ENCODE data around the gene ALKBH2. TPM values are rescaled to one million over a fixed set of nuclear protein-coding genes. Genes with fewer than 3 reads are reported as not detected.

Gene ALKBH2
- total RNA-seq, 1 donor = 22.4 TPM

GRCh38 chr12:109085590-109085989, 7.7 kb downstream of the ALKBH2 start:
- Histone ChIP-seq H3K4me1 (ENCODE audit: insufficient read depth, low read length) (no peaks in the 10 kb centered on the region), H3K9me3 (ENCODE audit: low read depth, low read length) (no peaks in the 10 kb centered on the region), H3K27ac (ENCODE audit: low read depth, low read length) (no peak overlapping the region), H3K79me2 (ENCODE audit: insufficient read depth, low read length) (peaks cover 2% of the 10 kb centered on the region), H4K20me1 (ENCODE audit: insufficient read depth, low read length) (peaks cover 2% of the 10 kb centered on the region), H3K36me3 (ENCODE audit: insufficient read depth, low read length) (peaks cover 58% of the 10 kb centered on the region), H3K4me3 (ENCODE audit: insufficient read depth, low read length) (no peak overlapping the region), H3K27me3 (ENCODE audit: insufficient read depth, low read length) (no peaks in the 10 kb centered on the region), H3K4me2 (ENCODE audit: insufficient read depth, low read length) (no peak overlapping the region), H2AFZ (ENCODE audit: low read length) (no peak overlapping the region)
- no peak for TF ChIP-seq CTCF (IDR thresholded peaks at IDR 0.05; ENCODE audit: extremely low read depth, low read depth, low read length)
- no peak for DNase-seq (ENCODE audit: insufficient read length, low spot score, missing footprints)

- no peaks in the 10 kb centered on the region for H3K79me2 ChIP-seq (ENCODE audit: insufficient read depth, low read length)
- no peak for TF ChIP-seq CTCF (IDR thresholded peaks at IDR 0.05; ENCODE audit: extremely low read depth, low read depth, low read length)
Measured at GRCh38 chr12:109084425-109084824, 8.8 kb downstream of the ALKBH2 start.

GRCh38 chr12:109082751-109083150, 10.5 kb downstream of the ALKBH2 start:
- H3K4me2 ChIP-seq (ENCODE audit: insufficient read depth, low read length) = no peak overlapping the region
- H3K36me3 ChIP-seq (ENCODE audit: insufficient read depth, low read length) = peaks cover 40% of the 10 kb centered on the region
- no peak overlapping the region for H3K4me3 ChIP-seq (ENCODE audit: insufficient read depth, low read length)
- H4K20me1 ChIP-seq (ENCODE audit: insufficient read depth, low read length) = no peaks in the 10 kb centered on the region
- no peak for TF ChIP-seq CTCF (IDR thresholded peaks at IDR 0.05; ENCODE audit: extremely low read depth, low read depth, low read length)
- no peaks in the 10 kb centered on the region for H3K27me3 ChIP-seq (ENCODE audit: insufficient read depth, low read length)
- no peak overlapping the region for H2AFZ ChIP-seq (ENCODE audit: low read length)
- DNase-seq (ENCODE audit: insufficient read length, low spot score, missing footprints) = no peak
- H3K27ac ChIP-seq (ENCODE audit: low read depth, low read length) = no peak overlapping the region
- H3K9me3 ChIP-seq (ENCODE audit: low read depth, low read length) = no peaks in the 10 kb centered on the region
- H3K4me1 ChIP-seq (ENCODE audit: insufficient read depth, low read length) = no peaks in the 10 kb centered on the region
- H3K79me2 ChIP-seq (ENCODE audit: insufficient read depth, low read length) = no peaks in the 10 kb centered on the region

More at GRCh38 chr12:109084425-109084824, 8.8 kb downstream of the ALKBH2 start:
- H3K4me1 ChIP-seq (ENCODE audit: insufficient read depth, low read length) = no peaks in the 10 kb centered on the region
- no peak overlapping the region for H2AFZ ChIP-seq (ENCODE audit: low read length)
- peaks cover 54% of the 10 kb centered on the region for H3K36me3 ChIP-seq (ENCODE audit: insufficient read depth, low read length)
- DNase-seq (ENCODE audit: insufficient read length, low spot score, missing footprints) = no peak
- no peak overlapping the region for H3K27ac ChIP-seq (ENCODE audit: low read depth, low read length)
- H3K4me3 ChIP-seq (ENCODE audit: insufficient read depth, low read length) = no peak overlapping the region
- H3K4me2 ChIP-seq (ENCODE audit: insufficient read depth, low read length) = no peak overlapping the region
- H3K9me3 ChIP-seq (ENCODE audit: low read depth, low read length) = no peaks in the 10 kb centered on the region
- H4K20me1 ChIP-seq (ENCODE audit: insufficient read depth, low read length) = peaks cover 2% of the 10 kb centered on the region
- H3K27me3 ChIP-seq (ENCODE audit: insufficient read depth, low read length) = no peaks in the 10 kb centered on the region

GRCh38 chr12:109074866-109075265, 18.4 kb downstream of the ALKBH2 start:
- H4K20me1 ChIP-seq (ENCODE audit: insufficient read depth, low read length) = no peaks in the 10 kb centered on the region
- no peak overlapping the region for H2AFZ ChIP-seq (ENCODE audit: low read length)
- no peak overlapping the region for H3K4me2 ChIP-seq (ENCODE audit: insufficient read depth, low read length)
- no peaks in the 10 kb centered on the region for H3K4me1 ChIP-seq (ENCODE audit: insufficient read depth, low read length)
- DNase-seq (ENCODE audit: insufficient read length, low spot score, missing footprints) = no peak
- H3K36me3 ChIP-seq (ENCODE audit: insufficient read depth, low read length) = peaks cover 21% of the 10 kb centered on the region
- H3K27ac ChIP-seq (ENCODE audit: low read depth, low read length) = no peak overlapping the region
- no peak overlapping the region for H3K4me3 ChIP-seq (ENCODE audit: insufficient read depth, low read length)
- no peak for TF ChIP-seq CTCF (IDR thresholded peaks at IDR 0.05; ENCODE audit: extremely low read depth, low read depth, low read length)
- H3K27me3 ChIP-seq (ENCODE audit: insufficient read depth, low read length) = no peaks in the 10 kb centered on the region
- H3K9me3 ChIP-seq (ENCODE audit: low read depth, low read length) = no peaks in the 10 kb centered on the region
- H3K79me2 ChIP-seq (ENCODE audit: insufficient read depth, low read length) = no peaks in the 10 kb centered on the region
